HepG2 (cell line): ENCODE results near the gene NATD1. TPM values are rescaled to one million over a fixed set of nuclear protein-coding genes. Genes with fewer than 3 reads are reported as not detected.

Experiments
- BHLHE40 ChIP-seq: IDR thresholded peaks from 2 replicates; pipeline ENCODE4 v1.6.1; 2011; ENCODE audit warnings: low read length, improper control_type of control experiment
- CBX1 ChIP-seq: IDR thresholded peaks from one replicate; pipeline ENCODE4 v1.6.1; 2016; ENCODE audit warnings: antibody characterized with exemption, low read depth
- ETV5 ChIP-seq: IDR thresholded peaks from 2 replicates; pipeline ENCODE4 v1.6.1; 2018; ENCODE audit warnings: missing biosample characterization, missing genetic modification reagents, inconsistent platforms, borderline replicate concordance
- GABPB1 ChIP-seq: IDR thresholded peaks from 2 replicates; pipeline ENCODE4 v1.6.1; 2016; ENCODE audit warnings: mild to moderate bottlenecking, missing genetic modification reagents, moderate library complexity, missing compliant biosample characterization
- JUNB ChIP-seq: sonication (generic); formaldehyde crosslinking; IDR thresholded peaks from 2 replicates; pipeline ENCODE4 v1.8.0; 2022; ENCODE audit warnings: missing genetic modification reagents, mild to moderate bottlenecking, borderline replicate concordance
- KDM2A ChIP-seq: sonication (generic); formaldehyde crosslinking; IDR thresholded peaks from 2 replicates; pipeline ENCODE4 v1.4.0; 2020; ENCODE audit warnings: low read depth, missing genetic modification reagents, borderline replicate concordance
- KDM4B ChIP-seq: sonication (generic); formaldehyde crosslinking; IDR thresholded peaks from 2 replicates; pipeline ENCODE4 v1.4.0; 2020; ENCODE audit warnings: missing genetic modification reagents
- KDM5B ChIP-seq: sonication (generic); formaldehyde crosslinking; IDR thresholded peaks from 2 replicates; pipeline ENCODE4 v1.4.0; 2020; ENCODE audit warnings: missing genetic modification reagents, mild to moderate bottlenecking, borderline replicate concordance
- RAD21 ChIP-seq: fragments of 450-650 bp; formaldehyde crosslinking; IDR thresholded peaks from 2 replicates; pipeline ENCODE4 v1.5.0; 2020; ENCODE audit warnings: mild to moderate bottlenecking
- REPIN1 ChIP-seq: sonication (generic); formaldehyde crosslinking; IDR thresholded peaks from 2 replicates; pipeline ENCODE4 v1.8.0; 2022; ENCODE audit warnings: missing genetic modification reagents, low read depth, mild to moderate bottlenecking, borderline replicate concordance
- STAG1 ChIP-seq: sonication (generic); formaldehyde crosslinking; IDR thresholded peaks from 2 replicates; pipeline ENCODE4 v1.4.0; 2020; ENCODE audit warnings: missing genetic modification reagents
- THRA ChIP-seq: sonication (generic); formaldehyde crosslinking; IDR thresholded peaks from 2 replicates; pipeline ENCODE4 v1.4.0; 2020; ENCODE audit warnings: missing genetic modification reagents, borderline replicate concordance
- ZNF136 ChIP-seq: sonication (generic); formaldehyde crosslinking; IDR thresholded peaks from 2 replicates; pipeline ENCODE4 v1.8.1; 2022; ENCODE audit warnings: low read depth, mild to moderate bottlenecking, moderate library complexity, missing genetic modification reagents
- ZNF24 ChIP-seq: fragments of 450-650 bp; IDR thresholded peaks from 2 replicates; pipeline ENCODE4 v1.6.1; 2017; ENCODE audit warnings: antibody characterized with exemption, mild to moderate bottlenecking
- ZNF451 ChIP-seq: sonication (generic); formaldehyde crosslinking; IDR thresholded peaks from 2 replicates; pipeline ENCODE4 v1.5.0; 2020; ENCODE audit warnings: mild to moderate bottlenecking, missing genetic modification reagents
- ZNF501 ChIP-seq: sonication (generic); formaldehyde crosslinking; IDR thresholded peaks from 2 replicates; pipeline ENCODE4 v1.5.1; 2020; ENCODE audit warnings: mild to moderate bottlenecking, moderate library complexity, missing genetic modification reagents
- ZNF574 ChIP-seq: sonication (generic); formaldehyde crosslinking; IDR thresholded peaks from 2 replicates; pipeline ENCODE4 v1.4.0; 2020; ENCODE audit warnings: missing genetic modification reagents
- ZNF598 ChIP-seq: sonication (generic); formaldehyde crosslinking; IDR thresholded peaks from 2 replicates; pipeline ENCODE4 v1.5.1; 2020; ENCODE audit warnings: mild to moderate bottlenecking, missing genetic modification reagents, borderline replicate concordance
- ZNF776 ChIP-seq: sonication (generic); formaldehyde crosslinking; IDR thresholded peaks from 2 replicates; pipeline ENCODE4 v1.4.0; 2020; ENCODE audit warnings: mild to moderate bottlenecking, missing genetic modification reagents
- ZNF781 ChIP-seq: sonication (generic); formaldehyde crosslinking; IDR thresholded peaks from 2 replicates; pipeline ENCODE4 v1.5.1; 2020; ENCODE audit warnings: borderline replicate concordance, mild to moderate bottlenecking, missing genetic modification reagents; ENCODE audit errors: not compliant biosample characterization
- polyA plus RNA-seq, 8 experiments: library from polyadenylated mRNA; depleted of rRNA in 3 of 8; stranded (reverse) in 7 of 8; unstranded in 1 of 8; fragments of >200 nt; fragmentation: Illumina TruSeq in 4 of 8; extraction: Trizol in 4 of 8; gene quantifications; 2 replicates each; pipeline versions ENCODE4 v1.2.1 to v1.2.3, GENCODE V29; 2011 to 2016; ENCODE audit warnings: low read depth in 4 of 8, missing spikeins in 1 of 8, mixed read lengths in 1 of 8; ENCODE audit not compliant: insufficient read depth in 1 of 8
- total RNA-seq, 5 experiments: library from RNA; depleted of rRNA; stranded (reverse); fragments of >200 nt; fragmentation: Illumina TruSeq; extraction: Trizol; gene quantifications; 2 replicates each; pipeline ENCODE4 v1.2.3, GENCODE V29; 2016; ENCODE audit warnings: low read depth in 1 of 5
- TF ChIP-seq, protein P1 (sequence below): sonication (generic); formaldehyde crosslinking; IDR thresholded peaks from 2 replicates; pipeline ENCODE4 v1.4.0; 2020; ENCODE audit warnings: mild to moderate bottlenecking, missing genetic modification reagents
- TF ChIP-seq, protein P2 (sequence below): sonication (generic); formaldehyde crosslinking; IDR thresholded peaks from 2 replicates; pipeline ENCODE4 v1.4.0; 2020; ENCODE audit warnings: missing genetic modification reagents

NATD1 gene
- total and polyA plus RNA-seq, 2 of the 13 experiments (the other 11 are each of a cell fraction or from before 2014, with no cell fraction given) = 0.31 to 2.3 TPM

- TF ChIP-seq ZNF781 (CRISPR knock-in tag) (no peak), STAG1 (CRISPR knock-in tag) (peak; percentile 94), ZNF776 (0 out of 2 replicates have a peak, but pooled peaks have one; percentile 42), ZNF574 (peak; percentile 40; the same call in 1 of the 2 replicates), KDM5B (CRISPR knock-in tag) (0 out of 2 replicates have a peak, but pooled peaks have one; percentile 48), KDM4B (peak; percentile 61; the same call in 1 of the 2 replicates), THRA (CRISPR knock-in tag) (peak; percentile 50; the same call in 1 of the 2 replicates), ZNF136 (no peak), KDM2A (CRISPR knock-in tag) (peak; percentile 65; the same call in 1 of the 2 replicates), GABPB1 (peak; percentile 18; the same call in 1 of the 2 replicates), ZNF24 (no peak), JUNB (CRISPR knock-in tag) (no peak), ZNF501 (CRISPR knock-in tag) (no peak), ETV5 (CRISPR knock-in tag) (peak; percentile 21; the same call in 1 of the 2 replicates), RAD21 (CRISPR knock-in tag) (peak; percentile 95), CBX1 (peak; percentile 46), ZNF451 (CRISPR knock-in tag) (no peak), ZNF598 (peak; percentile 39; the same call in 1 of the 2 replicates), REPIN1 (CRISPR knock-in tag) (peak; percentile 23; the same call in 1 of the 2 replicates), BHLHE40 (0 out of 2 replicates have a peak, but pooled peaks have one; percentile 25)
- TF ChIP-seq, protein P1, sequence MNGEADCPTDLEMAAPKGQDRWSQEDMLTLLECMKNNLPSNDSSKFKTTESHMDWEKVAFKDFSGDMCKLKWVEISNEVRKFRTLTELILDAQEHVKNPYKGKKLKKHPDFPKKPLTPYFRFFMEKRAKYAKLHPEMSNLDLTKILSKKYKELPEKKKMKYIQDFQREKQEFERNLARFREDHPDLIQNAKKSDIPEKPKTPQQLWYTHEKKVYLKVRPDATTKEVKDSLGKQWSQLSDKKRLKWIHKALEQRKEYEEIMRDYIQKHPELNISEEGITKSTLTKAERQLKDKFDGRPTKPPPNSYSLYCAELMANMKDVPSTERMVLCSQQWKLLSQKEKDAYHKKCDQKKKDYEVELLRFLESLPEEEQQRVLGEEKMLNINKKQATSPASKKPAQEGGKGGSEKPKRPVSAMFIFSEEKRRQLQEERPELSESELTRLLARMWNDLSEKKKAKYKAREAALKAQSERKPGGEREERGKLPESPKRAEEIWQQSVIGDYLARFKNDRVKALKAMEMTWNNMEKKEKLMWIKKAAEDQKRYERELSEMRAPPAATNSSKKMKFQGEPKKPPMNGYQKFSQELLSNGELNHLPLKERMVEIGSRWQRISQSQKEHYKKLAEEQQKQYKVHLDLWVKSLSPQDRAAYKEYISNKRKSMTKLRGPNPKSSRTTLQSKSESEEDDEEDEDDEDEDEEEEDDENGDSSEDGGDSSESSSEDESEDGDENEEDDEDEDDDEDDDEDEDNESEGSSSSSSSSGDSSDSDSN = peak; percentile 44; the same call in 1 of the 2 replicates
- TF ChIP-seq, protein P2, sequence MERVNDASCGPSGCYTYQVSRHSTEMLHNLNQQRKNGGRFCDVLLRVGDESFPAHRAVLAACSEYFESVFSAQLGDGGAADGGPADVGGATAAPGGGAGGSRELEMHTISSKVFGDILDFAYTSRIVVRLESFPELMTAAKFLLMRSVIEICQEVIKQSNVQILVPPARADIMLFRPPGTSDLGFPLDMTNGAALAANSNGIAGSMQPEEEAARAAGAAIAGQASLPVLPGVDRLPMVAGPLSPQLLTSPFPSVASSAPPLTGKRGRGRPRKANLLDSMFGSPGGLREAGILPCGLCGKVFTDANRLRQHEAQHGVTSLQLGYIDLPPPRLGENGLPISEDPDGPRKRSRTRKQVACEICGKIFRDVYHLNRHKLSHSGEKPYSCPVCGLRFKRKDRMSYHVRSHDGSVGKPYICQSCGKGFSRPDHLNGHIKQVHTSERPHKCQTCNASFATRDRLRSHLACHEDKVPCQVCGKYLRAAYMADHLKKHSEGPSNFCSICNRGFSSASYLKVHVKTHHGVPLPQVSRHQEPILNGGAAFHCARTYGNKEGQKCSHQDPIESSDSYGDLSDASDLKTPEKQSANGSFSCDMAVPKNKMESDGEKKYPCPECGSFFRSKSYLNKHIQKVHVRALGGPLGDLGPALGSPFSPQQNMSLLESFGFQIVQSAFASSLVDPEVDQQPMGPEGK = peak; percentile 38; the same call in 1 of the 2 replicates
These were observed 26.9 kb upstream of the NATD1 start (continued) for GRCh38 chr17:21280081-21280518.
